Right lobe of liver (tissue), 4 donors: ENCODE measurements around the gene CDCA7L.

ENCODE experiments used
- POLR2A ChIP-seq: fragments of 450-650 bp; IDR thresholded peaks from one replicate; pipeline ENCODE4 v1.6.1; 2017; ENCODE audit warnings: antibody characterized with exemption, mild to moderate bottlenecking
- TF ChIP-seq, protein P1 (sequence below), 4 donors: fragments of 200-600 bp in 3 of 4; fragments of 450-650 bp in 1 of 4; IDR thresholded peaks; one replicate each; pipeline versions ENCODE4 v1.5.1 to v1.8.0; 2016 to 2022; ENCODE audit warnings: antibody characterized with exemption in 4 of 4, mild to moderate bottlenecking in 2 of 4
- donor health status: DM: no; HTN: no; CAD: no.
- donor health status: DM: no; HTN: no; CAD: no.
- donor health status: DM: no; HTN: yes; CAD: no.

DNA sequence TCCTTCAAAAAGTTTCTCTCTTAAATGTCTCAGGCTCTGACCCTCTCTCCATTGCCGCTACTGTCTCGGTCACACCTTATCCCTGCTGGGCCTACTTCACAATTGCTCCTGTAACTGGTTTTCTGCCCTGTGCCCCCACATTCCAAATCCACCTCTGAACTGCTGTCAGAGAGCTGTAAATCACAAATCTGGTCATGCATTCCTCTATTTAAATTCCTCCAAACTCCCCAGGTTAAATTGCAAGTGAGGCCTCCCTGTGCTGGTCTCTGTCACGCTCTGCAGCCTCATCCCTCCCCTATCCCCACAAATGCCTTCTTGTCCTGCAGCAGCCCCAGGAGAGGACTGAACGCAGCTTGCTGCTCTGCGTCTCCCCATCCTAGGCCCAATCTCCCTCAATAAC, 40.4 kb upstream of the CDCA7L start:
- no peak for TF ChIP-seq POLR2A
- TF ChIP-seq, protein P1, sequence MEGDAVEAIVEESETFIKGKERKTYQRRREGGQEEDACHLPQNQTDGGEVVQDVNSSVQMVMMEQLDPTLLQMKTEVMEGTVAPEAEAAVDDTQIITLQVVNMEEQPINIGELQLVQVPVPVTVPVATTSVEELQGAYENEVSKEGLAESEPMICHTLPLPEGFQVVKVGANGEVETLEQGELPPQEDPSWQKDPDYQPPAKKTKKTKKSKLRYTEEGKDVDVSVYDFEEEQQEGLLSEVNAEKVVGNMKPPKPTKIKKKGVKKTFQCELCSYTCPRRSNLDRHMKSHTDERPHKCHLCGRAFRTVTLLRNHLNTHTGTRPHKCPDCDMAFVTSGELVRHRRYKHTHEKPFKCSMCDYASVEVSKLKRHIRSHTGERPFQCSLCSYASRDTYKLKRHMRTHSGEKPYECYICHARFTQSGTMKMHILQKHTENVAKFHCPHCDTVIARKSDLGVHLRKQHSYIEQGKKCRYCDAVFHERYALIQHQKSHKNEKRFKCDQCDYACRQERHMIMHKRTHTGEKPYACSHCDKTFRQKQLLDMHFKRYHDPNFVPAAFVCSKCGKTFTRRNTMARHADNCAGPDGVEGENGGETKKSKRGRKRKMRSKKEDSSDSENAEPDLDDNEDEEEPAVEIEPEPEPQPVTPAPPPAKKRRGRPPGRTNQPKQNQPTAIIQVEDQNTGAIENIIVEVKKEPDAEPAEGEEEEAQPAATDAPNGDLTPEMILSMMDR (IDR thresholded peaks at IDR 0.05): no peak
